Left lung (tissue), 10 donors: ENCODE results near the gene ACER3. TPM values are rescaled to one million over a fixed set of nuclear protein-coding genes. Genes with fewer than 3 reads are reported as not detected.
"Not testable (repeated sequence)": the region's sequence is repeated elsewhere in the genome, so short reads cannot be mapped to it uniquely, and the experiment has no call there.

Experiments used
- ATAC-seq: fragments of 200-7000 bp; cut with Tn5 transposase; one replicate; pipeline ENCODE4 v1.9.1; 2020; ENCODE audit warnings: moderate library complexity
- DNase-seq, 4 donors: peaks; one replicate each; pipeline ENCODE4 v3.0.0-alpha.2; 2013 to 2020
- H3K27ac ChIP-seq, 2 donors: fragments of 200-600 bp; sonication (generic) in 1 of 2; one replicate each; pipeline versions ENCODE4 v1.5.0 to v1.8.0; 2020 to 2021
- H3K27me3 ChIP-seq, 2 donors: fragments of 200-600 bp; sonication (generic) in 1 of 2; one replicate each; pipeline versions ENCODE4 v1.5.0 to v1.8.0; 2020 to 2021
- H3K36me3 ChIP-seq, 2 donors: fragments of 200-600 bp; sonication (generic) in 1 of 2; one replicate each; pipeline versions ENCODE4 v1.5.0 to v1.8.0; 2020 to 2021
- H3K4me1 ChIP-seq, 2 donors: fragments of 200-600 bp; one replicate each; pipeline ENCODE4 v1.8.0; 2021
- H3K4me3 ChIP-seq, 2 donors: fragments of 200-600 bp; sonication (generic) in 1 of 2; one replicate each; pipeline versions ENCODE4 v1.5.0 to v1.8.0; 2020 to 2021; ENCODE audit warnings: mild to moderate bottlenecking in 1 of 2
- H3K9me3 ChIP-seq, 2 donors: fragments of 200-600 bp; sonication (generic) in 1 of 2; one replicate each; pipeline versions ENCODE4 v1.5.0 to v1.8.0; 2020 to 2021
- CTCF ChIP-seq, 2 donors: fragments of 200-600 bp; sonication (generic) in 1 of 2; IDR thresholded peaks; one replicate each; pipeline versions ENCODE4 v1.5.0 to v1.8.0; 2021; ENCODE audit warnings: antibody characterized with exemption in 2 of 2
- intact Hi-C, 2 donors: fragments of 100-400 bp; cut with DNase I; formaldehyde crosslinking; loops; one replicate each; pipeline versions ENCODE4 v1.11.2 to v1.14.2; 2022
- polyA plus RNA-seq, 6 donors: library from polyadenylated mRNA; unstranded; fragments of 120-200 nt; gene quantifications; one replicate each; pipeline ENCODE4 v1.2.1, GENCODE V29; 2013; ENCODE audit not compliant: insufficient read length in 6 of 6
- total RNA-seq, 2 donors: library from RNA; stranded (reverse); fragmentation: NEBNext Ultra II Directional; extraction: Animal tissue kit (Norgen Biotek cat#: 25700); gene quantifications; one replicate each; pipeline ENCODE4 v1.2.1, GENCODE V29; 2021
- donor health status: DM: no; HTN: yes; CAD: no.
- donor health status: DM: no; HTN: no; CAD: no.

The ACER3 gene
- total and polyA plus RNA-seq, 8 donors, result 17.5 to 46.5 (median 24.6) TPM

DNA sequence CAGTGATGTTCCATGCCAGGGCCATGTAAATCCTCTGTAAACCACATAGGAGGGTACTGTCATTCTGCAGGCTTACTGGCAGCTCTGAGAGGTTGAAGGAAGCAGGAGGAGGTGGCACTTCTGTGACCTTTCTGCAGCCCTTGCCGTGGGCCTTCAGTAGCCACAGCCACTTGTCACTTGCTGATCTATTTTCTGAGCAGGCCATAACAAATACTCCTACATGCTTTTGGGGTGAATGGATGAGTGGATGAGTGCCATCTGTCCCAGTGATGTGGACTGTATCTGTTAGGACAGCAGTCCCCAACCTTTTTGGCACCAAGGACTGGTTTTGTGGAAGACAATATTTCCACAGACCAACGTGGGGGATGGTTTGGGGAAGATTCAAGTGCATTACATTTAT, 183.6 kb downstream of the ACER3 start:
- DNase-seq, result no peak
- no peak for TF ChIP-seq CTCF (IDR thresholded peaks at IDR 0.05)
- H3K4me3 ChIP-seq, result no peak overlapping the region
- H3K27ac ChIP-seq, result no peak overlapping the region
- ATAC-seq, result no peak
- peaks cover 14 to 65% of the 10 kb centered on the region in 2 donors for H3K27me3 ChIP-seq
- intact Hi-C loops, result no loop called here
- H3K9me3 ChIP-seq, result no peaks in the 10 kb centered on the region
- H3K4me1 ChIP-seq, result peaks cover 6 to 28% of the 10 kb centered on the region in 2 donors
- no peaks in the 10 kb centered on the region for H3K36me3 ChIP-seq

GRCh38 chr11:77044886-77045285, 184.2 kb downstream of the ACER3 start:
- H3K4me3 ChIP-seq, result no peak overlapping the region
- H3K27me3 ChIP-seq, result peaks cover 8 to 60% of the 10 kb centered on the region in 2 donors
- H3K27ac ChIP-seq, result no peak overlapping the region
- no peak for ATAC-seq
- no peak for DNase-seq
- TF ChIP-seq CTCF (IDR thresholded peaks at IDR 0.05), result no peak
- no peaks in the 10 kb centered on the region for H3K36me3 ChIP-seq
- H3K9me3 ChIP-seq, result no peaks in the 10 kb centered on the region
- peaks cover 3 to 22% of the 10 kb centered on the region in 2 donors for H3K4me1 ChIP-seq
- intact Hi-C loops, result loop anchor here in 1 of 2 donors (5.0 kb wide), 1 partner anchor 42 kb away; no protein-coding TSS in a partner anchor

DNA sequence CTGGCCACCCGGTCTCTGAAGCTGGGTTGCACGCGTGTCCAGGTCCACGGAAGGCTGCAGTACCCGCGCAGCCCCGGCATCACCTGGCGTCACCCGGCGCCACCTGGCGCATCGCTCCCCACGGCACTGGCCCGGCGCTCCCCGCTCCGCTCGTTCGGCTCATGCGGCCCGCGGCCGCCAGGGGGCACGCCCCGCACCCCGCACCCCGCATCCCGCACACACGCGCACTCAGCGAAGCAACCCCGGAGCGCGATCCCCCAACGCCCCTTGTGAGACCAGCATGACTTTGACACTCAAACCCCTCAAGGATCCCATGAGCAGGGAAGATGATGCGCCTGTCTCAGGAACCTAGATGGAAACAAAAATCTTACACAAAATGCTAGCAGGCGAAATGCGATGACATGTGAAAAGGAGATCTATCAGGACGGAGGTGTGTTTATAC, 185.4 kb downstream of the ACER3 start:
- ATAC-seq (peak; percentile 75), DNase-seq (peak in 2 of 4 donors; percentile 56 to 88)
- Histone ChIP-seq H3K4me3 (no peak overlapping the region), H3K4me1 (peaks cover 0 to 15% of the 10 kb centered on the region in 2 donors), H3K27ac (no peak overlapping the region), H3K27me3 (peaks cover 0 to 48% of the 10 kb centered on the region in 2 donors), H3K9me3 (no peaks in the 10 kb centered on the region), H3K36me3 (no peaks in the 10 kb centered on the region)
- intact Hi-C loops, result loop anchor here in 1 of 2 donors (5.0 kb wide), 1 partner anchor 41 kb away; no protein-coding TSS in a partner anchor
- peak; percentile 52 to 74 for TF ChIP-seq CTCF (IDR thresholded peaks at IDR 0.05)

- Histone ChIP-seq H3K4me1 (peaks cover 0 to 15% of the 10 kb centered on the region in 2 donors), H3K36me3 (no peaks in the 10 kb centered on the region), H3K27me3 (peaks cover 0 to 37% of the 10 kb centered on the region in 2 donors), H3K27ac (peak overlapping the region in 1 of 2 donors; percentile 48), H3K9me3 (no peaks in the 10 kb centered on the region), H3K4me3 (peak overlapping the region; percentile 32 to 40)
- intact Hi-C loops, result loop anchor here in 1 of 2 donors (5.0 kb wide), 1 partner anchor 40 kb away; no protein-coding TSS in a partner anchor
- peak; percentile 59 to 77 for TF ChIP-seq CTCF (IDR thresholded peaks at IDR 0.05)
- peak; percentile 90 for ATAC-seq
- DNase-seq, result peak in 3 of 4 donors; percentile 70 to 94 (median 88)
Measured at GRCh38 chr11:77047007-77047927, 186.5 kb downstream of the ACER3 start.

DNA sequence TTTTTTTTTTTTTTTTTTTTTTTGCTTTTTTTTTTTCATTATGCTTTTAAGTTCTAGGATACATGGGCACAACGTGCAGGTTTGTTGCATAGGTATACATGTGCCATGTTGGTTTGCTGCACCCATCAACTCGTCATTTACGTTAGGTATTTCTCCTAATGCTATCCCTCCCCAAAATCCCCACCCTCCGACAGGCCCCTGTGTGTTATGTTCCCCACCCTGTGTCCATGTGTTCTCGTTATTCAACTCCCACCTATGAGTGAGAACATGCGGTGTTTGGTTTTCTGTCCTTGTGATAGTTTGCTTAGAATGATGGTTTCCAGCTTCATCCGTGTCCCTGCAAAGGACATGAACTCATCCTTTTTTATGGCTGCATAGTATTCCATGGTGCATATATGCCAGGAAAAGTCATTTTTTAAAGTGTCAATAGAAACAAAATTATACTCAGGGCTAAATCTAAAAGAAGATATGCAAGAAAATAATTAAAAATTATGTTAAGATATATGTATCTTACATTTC, 187.3 kb downstream of the ACER3 start:
- intact Hi-C loops, result loop anchor here in 1 of 2 donors (5.0 kb wide), 1 partner anchor 39 kb away; no protein-coding TSS in a partner anchor
- Histone ChIP-seq H3K4me1 (peaks cover 0 to 15% of the 10 kb centered on the region in 2 donors), H3K27me3 (peaks cover 0 to 32% of the 10 kb centered on the region in 2 donors)
- not testable (repeated sequence) for ATAC-seq, H3K27ac ChIP-seq, DNase-seq, H3K4me3 ChIP-seq, H3K36me3 ChIP-seq, H3K9me3 ChIP-seq
